Suprapubic skin (tissue), 3 donors: Measurements from ENCODE around the gene SLC25A22.

Source experiments
- POLR2A ChIP-seq, 2 donors: fragments of 450-650 bp; IDR thresholded peaks; one replicate each; pipeline ENCODE4 v1.6.1; 2017; ENCODE audit warnings: antibody characterized with exemption in 2 of 2, mild to moderate bottlenecking in 2 of 2, moderate library complexity in 2 of 2
- TF ChIP-seq, protein P1 (sequence below), 2 donors: fragments of 200-600 bp in 1 of 2; fragments of 450-650 bp in 1 of 2; sonication (generic) in 1 of 2; IDR thresholded peaks; one replicate each; pipeline ENCODE4 v1.5.1; 2016 to 2019; ENCODE audit warnings: antibody characterized with exemption in 2 of 2, mild to moderate bottlenecking in 1 of 2, moderate library complexity in 1 of 2

DNA sequence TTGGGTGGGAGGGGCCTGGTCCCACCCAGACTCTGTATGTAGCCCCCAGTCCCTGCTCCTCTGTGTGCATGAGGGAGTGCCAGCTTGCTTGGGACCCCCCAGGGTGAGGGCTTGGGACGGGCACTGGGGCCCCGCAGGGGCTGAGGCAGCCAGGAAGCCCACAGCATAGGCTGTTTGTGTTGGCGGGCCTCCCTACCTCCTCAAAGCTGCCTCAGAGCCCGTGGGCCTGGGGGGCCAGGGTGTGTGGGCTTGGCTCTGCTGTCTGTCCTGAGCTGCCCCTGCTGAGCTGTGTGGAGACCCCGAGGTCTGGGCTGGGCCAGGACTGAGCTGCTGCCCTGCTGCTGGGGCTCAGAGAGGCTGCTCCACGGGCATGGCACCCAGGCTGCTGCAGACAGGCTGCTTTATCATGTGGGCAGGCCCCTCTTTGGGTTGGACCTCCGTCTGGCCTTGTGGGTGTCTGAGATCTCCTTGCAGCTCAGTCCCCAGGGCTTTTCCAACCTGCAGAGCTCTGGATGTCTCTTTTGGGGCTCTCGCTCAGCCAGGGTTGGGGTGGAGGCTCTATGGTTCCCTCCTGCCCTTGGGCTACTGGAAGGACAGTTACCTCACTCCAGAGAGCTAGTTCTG lies 47.9 kb upstream of the SLC25A22 start:
- TF ChIP-seq POLR2A (IDR thresholded peaks at IDR 0.05): no peak
- TF ChIP-seq, protein P1, sequence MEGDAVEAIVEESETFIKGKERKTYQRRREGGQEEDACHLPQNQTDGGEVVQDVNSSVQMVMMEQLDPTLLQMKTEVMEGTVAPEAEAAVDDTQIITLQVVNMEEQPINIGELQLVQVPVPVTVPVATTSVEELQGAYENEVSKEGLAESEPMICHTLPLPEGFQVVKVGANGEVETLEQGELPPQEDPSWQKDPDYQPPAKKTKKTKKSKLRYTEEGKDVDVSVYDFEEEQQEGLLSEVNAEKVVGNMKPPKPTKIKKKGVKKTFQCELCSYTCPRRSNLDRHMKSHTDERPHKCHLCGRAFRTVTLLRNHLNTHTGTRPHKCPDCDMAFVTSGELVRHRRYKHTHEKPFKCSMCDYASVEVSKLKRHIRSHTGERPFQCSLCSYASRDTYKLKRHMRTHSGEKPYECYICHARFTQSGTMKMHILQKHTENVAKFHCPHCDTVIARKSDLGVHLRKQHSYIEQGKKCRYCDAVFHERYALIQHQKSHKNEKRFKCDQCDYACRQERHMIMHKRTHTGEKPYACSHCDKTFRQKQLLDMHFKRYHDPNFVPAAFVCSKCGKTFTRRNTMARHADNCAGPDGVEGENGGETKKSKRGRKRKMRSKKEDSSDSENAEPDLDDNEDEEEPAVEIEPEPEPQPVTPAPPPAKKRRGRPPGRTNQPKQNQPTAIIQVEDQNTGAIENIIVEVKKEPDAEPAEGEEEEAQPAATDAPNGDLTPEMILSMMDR (IDR thresholded peaks at IDR 0.05): no peak
